Body of pancreas (tissue), 4 donors: Measurements from ENCODE around the gene SPRN.
"Not testable (repeated sequence)": the region's sequence is repeated elsewhere in the genome, so short reads cannot be mapped to it uniquely, and the experiment has no call there.

ENCODE experiments used
- POLR2A ChIP-seq, 3 donors: fragments of 450-650 bp; IDR thresholded peaks; one replicate each; pipeline ENCODE4 v1.6.1; 2016; ENCODE audit warnings: antibody characterized with exemption in 3 of 3, mild to moderate bottlenecking in 2 of 3
- TF ChIP-seq, protein P1 (sequence below), 7 experiments: fragments of 450-650 bp in 4 of 7; fragments of 200-600 bp in 3 of 7; sonication (generic) in 3 of 7; IDR thresholded peaks; one replicate each; pipeline ENCODE4 v1.5.1; 2016 to 2019; ENCODE audit warnings: antibody characterized with exemption in 7 of 7

DNA sequence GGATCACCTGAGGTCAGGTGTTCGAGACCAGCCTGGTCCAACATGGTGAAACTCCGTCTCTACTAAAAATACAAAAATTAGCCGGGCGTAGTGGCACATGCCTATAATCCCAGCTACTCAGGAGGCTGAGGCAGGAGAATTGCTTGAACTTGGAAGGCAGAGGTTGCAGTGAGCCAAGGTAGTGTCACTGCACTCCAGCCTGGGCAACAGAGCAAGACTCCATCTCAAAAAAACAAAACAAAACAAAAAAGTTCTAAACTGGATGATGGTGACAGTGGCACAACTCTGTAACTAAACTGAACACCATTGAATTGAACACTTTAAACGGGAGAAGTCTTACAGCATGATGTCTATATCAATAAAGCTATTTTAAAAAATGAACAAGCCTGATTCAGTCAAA lies 48.2 kb downstream of the SPRN start:
- TF ChIP-seq, protein P1, sequence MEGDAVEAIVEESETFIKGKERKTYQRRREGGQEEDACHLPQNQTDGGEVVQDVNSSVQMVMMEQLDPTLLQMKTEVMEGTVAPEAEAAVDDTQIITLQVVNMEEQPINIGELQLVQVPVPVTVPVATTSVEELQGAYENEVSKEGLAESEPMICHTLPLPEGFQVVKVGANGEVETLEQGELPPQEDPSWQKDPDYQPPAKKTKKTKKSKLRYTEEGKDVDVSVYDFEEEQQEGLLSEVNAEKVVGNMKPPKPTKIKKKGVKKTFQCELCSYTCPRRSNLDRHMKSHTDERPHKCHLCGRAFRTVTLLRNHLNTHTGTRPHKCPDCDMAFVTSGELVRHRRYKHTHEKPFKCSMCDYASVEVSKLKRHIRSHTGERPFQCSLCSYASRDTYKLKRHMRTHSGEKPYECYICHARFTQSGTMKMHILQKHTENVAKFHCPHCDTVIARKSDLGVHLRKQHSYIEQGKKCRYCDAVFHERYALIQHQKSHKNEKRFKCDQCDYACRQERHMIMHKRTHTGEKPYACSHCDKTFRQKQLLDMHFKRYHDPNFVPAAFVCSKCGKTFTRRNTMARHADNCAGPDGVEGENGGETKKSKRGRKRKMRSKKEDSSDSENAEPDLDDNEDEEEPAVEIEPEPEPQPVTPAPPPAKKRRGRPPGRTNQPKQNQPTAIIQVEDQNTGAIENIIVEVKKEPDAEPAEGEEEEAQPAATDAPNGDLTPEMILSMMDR (IDR thresholded peaks at IDR 0.05): not testable (repeated sequence)
- TF ChIP-seq POLR2A (IDR thresholded peaks at IDR 0.05): not testable (repeated sequence)
